ENCODE results near the gene AIMP1. TPM values are rescaled to one million over a fixed set of nuclear protein-coding genes. Genes with fewer than 3 reads are reported as not detected.

Gene AIMP1
- total RNA-seq, 1 experiment from 2014 or later, result 45.8 TPM

DNA sequence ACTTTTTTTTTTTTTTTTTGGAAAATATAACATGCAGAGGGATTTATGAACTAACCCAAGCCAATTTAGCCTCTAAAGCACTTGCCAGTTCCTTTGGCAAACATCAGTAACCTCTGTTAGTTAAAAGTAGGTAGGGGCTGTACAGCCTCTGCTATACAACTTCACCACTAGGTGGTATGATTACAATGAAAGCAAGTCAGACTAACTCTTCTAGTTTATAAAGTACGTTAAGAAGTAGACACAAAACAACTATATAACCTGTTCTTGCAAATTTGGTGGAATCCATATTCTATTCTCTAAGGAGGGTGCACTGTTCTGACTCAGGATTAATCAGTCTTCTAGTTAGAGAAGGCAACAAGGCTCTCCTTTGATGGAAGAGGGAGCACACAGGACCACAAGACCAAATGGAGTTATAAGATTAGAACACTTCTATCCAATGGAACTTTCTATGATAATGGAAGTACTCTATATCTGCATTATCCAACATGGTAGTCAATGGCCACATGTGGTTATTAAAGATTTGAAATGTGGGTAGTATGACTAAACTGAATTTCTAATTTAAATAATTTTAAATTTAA lies 12.8 kb downstream of the AIMP1 start:
- ChIA-PET CTCF (interaction anchor here (0.5 to 0.7 kb wide), 2 partner anchors 9 to 480 kb away, joined by 3 to 4 read pairs; no protein-coding TSS in a partner anchor), POLR2A (no interaction called here)
- DNase-seq (ENCODE audit: low read depth, low spot score), result no peak
- BruUV-seq (replicated peaks), result no TSS peak
- H3K4me1 ChIP-seq (ENCODE audit: control insufficient read depth, insufficient read depth, low read length), result no peaks in the 10 kb centered on the region
- no peaks in the 10 kb centered on the region for H3K27me3 ChIP-seq (ENCODE audit: control insufficient read depth, insufficient read depth, low read length)
- TF ChIP-seq, protein P1, sequence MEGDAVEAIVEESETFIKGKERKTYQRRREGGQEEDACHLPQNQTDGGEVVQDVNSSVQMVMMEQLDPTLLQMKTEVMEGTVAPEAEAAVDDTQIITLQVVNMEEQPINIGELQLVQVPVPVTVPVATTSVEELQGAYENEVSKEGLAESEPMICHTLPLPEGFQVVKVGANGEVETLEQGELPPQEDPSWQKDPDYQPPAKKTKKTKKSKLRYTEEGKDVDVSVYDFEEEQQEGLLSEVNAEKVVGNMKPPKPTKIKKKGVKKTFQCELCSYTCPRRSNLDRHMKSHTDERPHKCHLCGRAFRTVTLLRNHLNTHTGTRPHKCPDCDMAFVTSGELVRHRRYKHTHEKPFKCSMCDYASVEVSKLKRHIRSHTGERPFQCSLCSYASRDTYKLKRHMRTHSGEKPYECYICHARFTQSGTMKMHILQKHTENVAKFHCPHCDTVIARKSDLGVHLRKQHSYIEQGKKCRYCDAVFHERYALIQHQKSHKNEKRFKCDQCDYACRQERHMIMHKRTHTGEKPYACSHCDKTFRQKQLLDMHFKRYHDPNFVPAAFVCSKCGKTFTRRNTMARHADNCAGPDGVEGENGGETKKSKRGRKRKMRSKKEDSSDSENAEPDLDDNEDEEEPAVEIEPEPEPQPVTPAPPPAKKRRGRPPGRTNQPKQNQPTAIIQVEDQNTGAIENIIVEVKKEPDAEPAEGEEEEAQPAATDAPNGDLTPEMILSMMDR (IDR thresholded peaks at IDR 0.05), result peak; percentile 54; the same call in 1 of the 2 replicates
- no peak for TF ChIP-seq TCF7L2 (IDR thresholded peaks at IDR 0.05; ENCODE audit: low read depth, low read length)
- no peak for TF ChIP-seq POLR2AphosphoS5 (IDR thresholded peaks at IDR 0.05; ENCODE audit: low read depth, low read length)
- TF ChIP-seq, protein P2, sequence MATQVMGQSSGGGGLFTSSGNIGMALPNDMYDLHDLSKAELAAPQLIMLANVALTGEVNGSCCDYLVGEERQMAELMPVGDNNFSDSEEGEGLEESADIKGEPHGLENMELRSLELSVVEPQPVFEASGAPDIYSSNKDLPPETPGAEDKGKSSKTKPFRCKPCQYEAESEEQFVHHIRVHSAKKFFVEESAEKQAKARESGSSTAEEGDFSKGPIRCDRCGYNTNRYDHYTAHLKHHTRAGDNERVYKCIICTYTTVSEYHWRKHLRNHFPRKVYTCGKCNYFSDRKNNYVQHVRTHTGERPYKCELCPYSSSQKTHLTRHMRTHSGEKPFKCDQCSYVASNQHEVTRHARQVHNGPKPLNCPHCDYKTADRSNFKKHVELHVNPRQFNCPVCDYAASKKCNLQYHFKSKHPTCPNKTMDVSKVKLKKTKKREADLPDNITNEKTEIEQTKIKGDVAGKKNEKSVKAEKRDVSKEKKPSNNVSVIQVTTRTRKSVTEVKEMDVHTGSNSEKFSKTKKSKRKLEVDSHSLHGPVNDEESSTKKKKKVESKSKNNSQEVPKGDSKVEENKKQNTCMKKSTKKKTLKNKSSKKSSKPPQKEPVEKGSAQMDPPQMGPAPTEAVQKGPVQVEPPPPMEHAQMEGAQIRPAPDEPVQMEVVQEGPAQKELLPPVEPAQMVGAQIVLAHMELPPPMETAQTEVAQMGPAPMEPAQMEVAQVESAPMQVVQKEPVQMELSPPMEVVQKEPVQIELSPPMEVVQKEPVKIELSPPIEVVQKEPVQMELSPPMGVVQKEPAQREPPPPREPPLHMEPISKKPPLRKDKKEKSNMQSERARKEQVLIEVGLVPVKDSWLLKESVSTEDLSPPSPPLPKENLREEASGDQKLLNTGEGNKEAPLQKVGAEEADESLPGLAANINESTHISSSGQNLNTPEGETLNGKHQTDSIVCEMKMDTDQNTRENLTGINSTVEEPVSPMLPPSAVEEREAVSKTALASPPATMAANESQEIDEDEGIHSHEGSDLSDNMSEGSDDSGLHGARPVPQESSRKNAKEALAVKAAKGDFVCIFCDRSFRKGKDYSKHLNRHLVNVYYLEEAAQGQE (IDR thresholded peaks at IDR 0.05; ENCODE audit: insufficient read depth in 1 of 2, low read depth in 2 of 2, low read length in 1 of 2), result no peak
- intact Hi-C loops (cut with micrococcal nuclease; ENCODE audit: unreplicated experiment), result no loop called here
- H3K9me3 ChIP-seq (ENCODE audit: control insufficient read depth, insufficient read depth, low read depth, low read length), result no peaks in the 10 kb centered on the region
- in situ Hi-C loops (cut with HindIII; ENCODE audit: low pct_unique_long_range_greater_than_20kb, low sequenced_read_pairs), result no loop called here
- no peak overlapping the region for H3K27ac ChIP-seq (ENCODE audit: low read length)
- peaks cover 31% of the 10 kb centered on the region for H3K36me3 ChIP-seq (ENCODE audit: control insufficient read depth, insufficient read depth, low read length)
- H3K4me3 ChIP-seq (ENCODE audit: low read depth in 2 of 2, low read length in 2 of 2), result no peak overlapping the region
- peak; percentile 78; the same call in 1 of the 2 replicates for ATAC-seq

DNA sequence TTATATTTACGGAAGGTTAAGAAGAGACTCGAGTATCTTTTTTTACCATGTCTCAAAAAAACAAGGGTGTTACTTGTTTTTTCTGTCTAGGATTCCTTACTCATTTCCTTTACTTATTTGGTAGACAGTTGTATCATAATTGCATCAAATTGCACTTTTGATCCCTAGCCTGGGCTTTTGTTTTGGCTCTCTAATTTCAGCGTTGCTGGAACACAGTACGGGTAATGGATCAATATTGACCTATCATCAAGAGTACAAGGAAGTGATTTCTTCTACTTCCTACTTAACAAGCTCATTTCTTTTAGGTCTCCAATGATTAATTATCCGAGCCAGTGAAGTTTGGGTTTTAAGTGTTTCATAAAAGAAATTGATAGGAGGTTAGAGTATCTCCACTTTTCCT lies 16.8 kb downstream of the AIMP1 start:
- ATAC-seq, result no peak
- ChIA-PET POLR2A (no interaction called here), CTCF (no interaction called here)
- BruUV-seq (replicated peaks), result no TSS peak
- no peaks in the 10 kb centered on the region for H3K9me3 ChIP-seq (ENCODE audit: control insufficient read depth, insufficient read depth, low read depth, low read length)
- in situ Hi-C loops (cut with HindIII; ENCODE audit: low pct_unique_long_range_greater_than_20kb, low sequenced_read_pairs), result no loop called here
- DNase-seq (ENCODE audit: low read depth, low spot score), result no peak
- intact Hi-C loops (cut with micrococcal nuclease; ENCODE audit: unreplicated experiment), result no loop called here
- TF ChIP-seq TCF7L2 (IDR thresholded peaks at IDR 0.05; ENCODE audit: low read depth, low read length), result no peak
- TF ChIP-seq, protein P1 (IDR thresholded peaks at IDR 0.05), result no peak
- H3K27me3 ChIP-seq (ENCODE audit: control insufficient read depth, insufficient read depth, low read length), result no peaks in the 10 kb centered on the region
- no peaks in the 10 kb centered on the region for H3K4me1 ChIP-seq (ENCODE audit: control insufficient read depth, insufficient read depth, low read length)
- H3K36me3 ChIP-seq (ENCODE audit: control insufficient read depth, insufficient read depth, low read length), result peaks cover 20% of the 10 kb centered on the region; the same call in 1 of the 2 replicates
- no peak overlapping the region for H3K4me3 ChIP-seq (ENCODE audit: low read depth in 2 of 2, low read length in 2 of 2)
- no peak overlapping the region for H3K27ac ChIP-seq (ENCODE audit: low read length)
